Activated naive CD4-positive, alpha-beta T cell treated with anti-CD3 and anti-CD28 coated beads, Interleukin-2, amount 10 ng/mL, durations not matched to agents 7 days and 5 days (primary cell): Measurements from ENCODE around the gene AIFM3.
"Not testable (repeated sequence)": the region's sequence is repeated elsewhere in the genome, so short reads cannot be mapped to it uniquely, and the experiment has no call there.

Source experiments
- CTCF ChIA-PET: fragments of 350-600 bp; sonication (Branson Sonifier 250); formaldehyde crosslinking; loops from one replicate; lab custom pipeline; 2021; ENCODE audit warnings: antibody characterized with exemption; lab: Charles Lee
- DNase-seq: peaks from one replicate; pipeline ENCODE4 v3.0.0-alpha.2; 2020
- H3K27ac Mint-ChIP-seq: one replicate; pipeline ENCODE4 v1.8.0; 2021; ENCODE audit warnings: mild to moderate bottlenecking, moderate library complexity, mixed read lengths
- H3K27me3 Mint-ChIP-seq: one replicate; pipeline ENCODE4 v1.8.0; 2021; ENCODE audit warnings: mild to moderate bottlenecking, mixed read lengths
- H3K36me3 Mint-ChIP-seq: one replicate; pipeline ENCODE4 v1.8.0; 2021; ENCODE audit warnings: mixed read lengths
- H3K4me1 Mint-ChIP-seq: one replicate; pipeline ENCODE4 v1.8.0; 2021; ENCODE audit warnings: mixed read lengths
- H3K4me3 Mint-ChIP-seq: one replicate; pipeline ENCODE4 v1.8.0; 2021; ENCODE audit warnings: mild to moderate bottlenecking, moderate library complexity, mixed read lengths
- H3K9me3 Mint-ChIP-seq: one replicate; pipeline ENCODE4 v1.8.0; 2021; ENCODE audit warnings: mixed read lengths

AIFM3 gene, protein sequence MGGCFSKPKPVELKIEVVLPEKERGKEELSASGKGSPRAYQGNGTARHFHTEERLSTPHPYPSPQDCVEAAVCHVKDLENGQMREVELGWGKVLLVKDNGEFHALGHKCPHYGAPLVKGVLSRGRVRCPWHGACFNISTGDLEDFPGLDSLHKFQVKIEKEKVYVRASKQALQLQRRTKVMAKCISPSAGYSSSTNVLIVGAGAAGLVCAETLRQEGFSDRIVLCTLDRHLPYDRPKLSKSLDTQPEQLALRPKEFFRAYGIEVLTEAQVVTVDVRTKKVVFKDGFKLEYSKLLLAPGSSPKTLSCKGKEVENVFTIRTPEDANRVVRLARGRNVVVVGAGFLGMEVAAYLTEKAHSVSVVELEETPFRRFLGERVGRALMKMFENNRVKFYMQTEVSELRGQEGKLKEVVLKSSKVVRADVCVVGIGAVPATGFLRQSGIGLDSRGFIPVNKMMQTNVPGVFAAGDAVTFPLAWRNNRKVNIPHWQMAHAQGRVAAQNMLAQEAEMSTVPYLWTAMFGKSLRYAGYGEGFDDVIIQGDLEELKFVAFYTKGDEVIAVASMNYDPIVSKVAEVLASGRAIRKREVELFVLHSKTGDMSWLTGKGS

GRCh38 chr22:20966883-20967696 is at the start of gene AIFM3:
TSS of gene AIFM3 (plus strand) at chr22:20967255. CDS start at chr22:20967945, 690 bp downstream.
- CTCF ChIA-PET, result no interaction called here
- DNase-seq, result no peak
- Mint-ChIP-seq H3K9me3 (no peaks in the 10 kb centered on the region), H3K27me3 (peaks cover 57% of the 10 kb centered on the region), H3K27ac (no peak within 1 kb of the TSS), H3K4me3 (no peak within 1 kb of the TSS), H3K36me3 (peaks cover 3% of the 10 kb centered on the region), H3K4me1 (peaks cover 12% of the 10 kb centered on the region)

DNA sequence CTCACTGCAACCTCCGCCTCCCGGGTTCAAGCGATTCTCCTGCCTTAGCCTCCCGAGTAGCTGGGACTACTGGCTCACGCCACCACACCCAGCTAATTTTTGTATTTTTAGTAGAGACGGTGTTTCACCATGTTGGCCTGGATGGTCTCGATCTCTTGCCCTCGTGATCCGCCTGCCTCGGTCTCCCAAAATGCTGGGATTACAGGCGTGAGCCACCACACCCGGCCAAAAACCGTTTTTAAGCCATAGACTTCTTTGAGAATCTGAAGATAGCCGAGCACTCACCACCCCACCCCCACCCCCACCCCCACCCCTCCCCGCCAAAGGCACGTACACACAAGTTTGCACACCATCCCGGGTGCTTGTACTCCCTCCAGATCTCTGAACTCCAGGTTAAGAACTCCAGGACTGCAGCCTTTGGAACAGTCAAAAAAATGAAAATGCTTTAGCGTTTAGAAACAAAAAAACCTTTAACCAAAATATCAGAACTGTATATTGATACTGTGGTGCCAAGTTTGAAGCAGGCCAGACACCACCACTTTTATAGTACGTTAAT is 48.3 kb upstream of the AIFM3 start:
- Mint-ChIP-seq H3K27ac (peak overlapping the region; percentile 91), H3K27me3 (peaks cover 4% of the 10 kb centered on the region), H3K4me3 (peak overlapping the region; percentile 95), H3K36me3 (peaks cover 31% of the 10 kb centered on the region), H3K4me1 (peaks cover 50% of the 10 kb centered on the region), H3K9me3 (no peaks in the 10 kb centered on the region)
- CTCF ChIA-PET, result interaction anchor here (0.7 kb wide), 1 partner anchor 41 kb away, joined by 4 read pairs; no protein-coding TSS in a partner anchor
- DNase-seq, result no peak

- Mint-ChIP-seq H3K27me3 (peaks cover under 1% of the 10 kb centered on the region), H3K4me1 (peaks cover 54% of the 10 kb centered on the region), H3K27ac (peak overlapping the region; percentile 24), H3K9me3 (no peaks in the 10 kb centered on the region), H3K36me3 (peaks cover 31% of the 10 kb centered on the region), H3K4me3 (peak overlapping the region; percentile 95)
- CTCF ChIA-PET, result no interaction called here
- DNase-seq, result no peak
Measured at GRCh38 chr22:20919718-20920117, 47.3 kb upstream of the AIFM3 start.

- no peak for DNase-seq
- peak overlapping the region; percentile 95 for H3K4me3 Mint-ChIP-seq
- CTCF ChIA-PET, result no interaction called here
- H3K9me3 Mint-ChIP-seq, result no peaks in the 10 kb centered on the region
- H3K36me3 Mint-ChIP-seq, result peaks cover 32% of the 10 kb centered on the region
- no peak overlapping the region for H3K27ac Mint-ChIP-seq
- H3K4me1 Mint-ChIP-seq, result peaks cover 59% of the 10 kb centered on the region
- H3K27me3 Mint-ChIP-seq, result no peaks in the 10 kb centered on the region
Measured at GRCh38 chr22:20920881-20921203, 46.2 kb upstream of the AIFM3 start.

- Mint-ChIP-seq H3K27ac (no peak overlapping the region), H3K27me3 (no peaks in the 10 kb centered on the region), H3K4me1 (peaks cover 55% of the 10 kb centered on the region), H3K4me3 (no peak overlapping the region), H3K36me3 (peaks cover 39% of the 10 kb centered on the region), H3K9me3 (no peaks in the 10 kb centered on the region)
- DNase-seq, result no peak
- CTCF ChIA-PET, result no interaction called here
Measured at GRCh38 chr22:20922141-20922751, 44.8 kb upstream of the AIFM3 start.

- H3K4me3 Mint-ChIP-seq, result no peak overlapping the region
- no peak for DNase-seq
- no peaks in the 10 kb centered on the region for H3K27me3 Mint-ChIP-seq
- peaks cover 16% of the 10 kb centered on the region for H3K36me3 Mint-ChIP-seq
- H3K4me1 Mint-ChIP-seq, result peaks cover 41% of the 10 kb centered on the region
- CTCF ChIA-PET, result interaction anchor here (0.6 kb wide), 1 partner anchor 9 kb away, joined by 3 read pairs; the partner anchor contains the start of gene CRKL
- no peak overlapping the region for H3K27ac Mint-ChIP-seq
- H3K9me3 Mint-ChIP-seq, result no peaks in the 10 kb centered on the region
Measured at GRCh38 chr22:20926243-20926642, 40.8 kb upstream of the AIFM3 start.

DNA sequence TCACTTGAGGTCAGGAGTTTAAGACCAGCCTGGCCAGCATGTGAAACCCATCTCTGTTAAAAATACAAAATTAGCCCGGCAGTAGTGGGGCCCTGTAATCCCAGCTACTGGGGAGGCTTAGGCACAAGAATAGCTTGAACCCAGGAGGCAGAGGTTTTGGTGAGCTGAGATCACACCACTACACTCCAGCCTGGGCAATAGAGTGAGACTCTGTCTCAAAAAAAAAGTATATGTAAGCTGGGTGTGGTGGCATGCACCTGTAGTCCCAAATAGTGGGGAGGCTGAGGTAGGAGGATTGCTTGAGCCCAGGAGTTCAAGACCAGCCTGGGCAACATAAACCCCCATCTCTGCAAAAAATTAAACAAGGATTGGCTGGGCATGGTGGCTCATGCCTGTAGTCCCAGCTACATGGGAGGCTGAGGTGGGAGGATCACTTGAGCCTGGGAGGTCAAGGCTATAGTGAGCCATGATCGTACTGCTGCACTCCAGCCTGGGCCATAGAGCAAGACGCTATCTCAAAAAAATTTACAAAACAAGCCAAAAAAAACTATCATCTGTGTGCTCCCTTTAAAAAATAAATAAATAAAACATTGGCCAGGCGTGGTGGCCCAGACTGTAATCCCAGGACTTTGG is 39.0 kb upstream of the AIFM3 start:
- no peak overlapping the region for H3K4me3 Mint-ChIP-seq
- peaks cover 32% of the 10 kb centered on the region for H3K4me1 Mint-ChIP-seq
- peaks cover 9% of the 10 kb centered on the region for H3K36me3 Mint-ChIP-seq
- CTCF ChIA-PET, result interaction anchor here (1.2 kb wide), 1 partner anchor 9 kb away, joined by 3 read pairs; no protein-coding TSS in a partner anchor
- no peak overlapping the region for H3K27ac Mint-ChIP-seq
- no peak for DNase-seq
- no peaks in the 10 kb centered on the region for H3K27me3 Mint-ChIP-seq
- H3K9me3 Mint-ChIP-seq, result no peaks in the 10 kb centered on the region

- CTCF ChIA-PET, result interaction anchor here (1.2 kb wide), 1 partner anchor 9 kb away, joined by 3 read pairs; no protein-coding TSS in a partner anchor
Measured at GRCh38 chr22:20928573-20928967, 38.5 kb upstream of the AIFM3 start.

DNA sequence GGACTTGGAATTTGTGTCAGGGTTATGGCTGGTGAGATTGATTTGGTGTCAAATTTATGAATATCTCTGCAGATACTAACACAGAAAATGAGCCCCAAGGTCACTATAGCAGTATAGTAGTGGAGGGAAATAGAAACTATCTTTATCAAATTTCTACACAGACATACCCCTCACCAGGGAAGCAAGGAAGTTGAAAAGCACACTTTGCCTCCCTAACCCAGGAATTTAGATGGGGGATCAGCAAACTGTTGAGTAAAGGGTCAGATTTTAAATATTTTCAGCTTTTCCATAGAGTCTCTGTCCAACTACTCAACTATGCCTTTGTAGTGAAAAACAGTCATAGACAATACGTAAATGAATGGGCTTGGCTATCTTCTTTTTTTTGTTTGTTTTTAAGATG is 37.1 kb upstream of the AIFM3 start:
- peaks cover 16% of the 10 kb centered on the region for H3K36me3 Mint-ChIP-seq
- H3K27me3 Mint-ChIP-seq, result no peaks in the 10 kb centered on the region
- H3K9me3 Mint-ChIP-seq, result no peaks in the 10 kb centered on the region
- CTCF ChIA-PET, result no interaction called here
- H3K4me3 Mint-ChIP-seq, result no peak overlapping the region
- H3K27ac Mint-ChIP-seq, result no peak overlapping the region
- DNase-seq, result no peak
- peaks cover 25% of the 10 kb centered on the region for H3K4me1 Mint-ChIP-seq

More at GRCh38 chr22:20928573-20928967, 38.5 kb upstream of the AIFM3 start:
- Mint-ChIP-seq H3K4me3 (no peak overlapping the region), H3K27me3 (no peaks in the 10 kb centered on the region), H3K27ac (no peak overlapping the region), H3K36me3 (peaks cover 9% of the 10 kb centered on the region), H3K9me3 (no peaks in the 10 kb centered on the region), H3K4me1 (peaks cover 32% of the 10 kb centered on the region)
- no peak for DNase-seq

- H3K27ac Mint-ChIP-seq, CTCF ChIA-PET, DNase-seq, H3K9me3 Mint-ChIP-seq, H3K4me3 Mint-ChIP-seq, H3K27me3 Mint-ChIP-seq: not testable (repeated sequence)
- H3K4me1 Mint-ChIP-seq, result peaks cover 21% of the 10 kb centered on the region
- peaks cover 20% of the 10 kb centered on the region for H3K36me3 Mint-ChIP-seq
Measured at GRCh38 chr22:20930435-20930834, 36.6 kb upstream of the AIFM3 start.

DNA sequence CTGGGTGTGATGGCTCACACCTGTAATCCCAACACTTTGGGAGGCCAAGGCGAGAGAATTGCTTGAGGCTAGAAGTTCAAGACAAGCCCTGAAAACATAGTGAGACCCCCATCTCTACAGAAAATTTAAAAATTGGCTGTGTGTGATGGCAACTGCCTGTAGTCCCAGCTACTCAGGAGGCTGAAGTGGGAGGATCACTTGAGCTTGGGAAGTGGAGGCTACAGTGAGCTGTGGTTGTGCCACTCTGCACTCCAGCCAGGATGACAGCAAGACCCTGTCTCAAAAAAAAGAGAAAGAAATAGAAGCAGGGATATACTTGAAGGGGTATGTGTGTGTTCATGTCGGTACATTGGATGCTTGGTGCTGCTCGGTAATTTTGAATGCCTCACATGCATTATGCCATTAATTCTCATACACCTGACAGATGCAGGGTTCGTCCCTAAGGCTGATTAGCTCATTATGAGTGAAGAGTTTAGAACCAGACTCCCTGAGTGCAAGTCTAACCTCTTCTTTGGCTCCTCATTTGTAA is 35.9 kb upstream of the AIFM3 start:
- no peak for DNase-seq
- peaks cover 18% of the 10 kb centered on the region for H3K4me1 Mint-ChIP-seq
- no peak overlapping the region for H3K27ac Mint-ChIP-seq
- no peaks in the 10 kb centered on the region for H3K9me3 Mint-ChIP-seq
- peaks cover 21% of the 10 kb centered on the region for H3K36me3 Mint-ChIP-seq
- no peaks in the 10 kb centered on the region for H3K27me3 Mint-ChIP-seq
- CTCF ChIA-PET, result no interaction called here
- no peak overlapping the region for H3K4me3 Mint-ChIP-seq

- Mint-ChIP-seq H3K4me3 (no peak overlapping the region), H3K27me3 (no peaks in the 10 kb centered on the region), H3K36me3 (peaks cover 30% of the 10 kb centered on the region), H3K4me1 (peaks cover 28% of the 10 kb centered on the region), H3K9me3 (no peaks in the 10 kb centered on the region), H3K27ac (no peak overlapping the region)
- CTCF ChIA-PET, result no interaction called here
- DNase-seq, result no peak
Measured at GRCh38 chr22:20933910-20934309, 33.1 kb upstream of the AIFM3 start.

- H3K4me1 Mint-ChIP-seq, result peaks cover 28% of the 10 kb centered on the region
- H3K4me3 Mint-ChIP-seq, CTCF ChIA-PET, H3K27ac Mint-ChIP-seq, H3K9me3 Mint-ChIP-seq, H3K27me3 Mint-ChIP-seq, DNase-seq: not testable (repeated sequence)
- peaks cover 36% of the 10 kb centered on the region for H3K36me3 Mint-ChIP-seq
Measured at GRCh38 chr22:20935049-20935448, 32.0 kb upstream of the AIFM3 start.
